HepG2 (cell line): Measurements from ENCODE around the gene ATP2A3. TPM values are rescaled to one million over a fixed set of nuclear protein-coding genes. Genes with fewer than 3 reads are reported as not detected.

Experiments
- AKAP8 ChIP-seq: sonication (generic); formaldehyde crosslinking; IDR thresholded peaks from 2 replicates; pipeline ENCODE4 v1.5.1; 2020; ENCODE audit warnings: mild to moderate bottlenecking, missing genetic modification reagents
- ASH2L ChIP-seq: fragments of 300-600, 200-600 bp; sonication (generic); IDR thresholded peaks from 2 replicates; pipeline ENCODE4 v1.7.0; 2017; ENCODE audit warnings: low read depth, mild to moderate bottlenecking, moderate library complexity, mixed read lengths, low read length; ENCODE audit not compliant: insufficient read length
- CBX5 ChIP-seq: sonication (generic); formaldehyde crosslinking; IDR thresholded peaks from 2 replicates; pipeline ENCODE4 v1.4.0; 2020; ENCODE audit warnings: missing genetic modification reagents, borderline replicate concordance
- CERS6 ChIP-seq: sonication (generic); formaldehyde crosslinking; IDR thresholded peaks from 2 replicates; pipeline ENCODE4 v1.5.0; 2020; ENCODE audit warnings: missing genetic modification reagents
- MTA1 ChIP-seq: sonication (generic); formaldehyde crosslinking; IDR thresholded peaks from 2 replicates; pipeline ENCODE4 v1.4.0; 2020; ENCODE audit warnings: missing genetic modification reagents, mild to moderate bottlenecking, borderline replicate concordance
- NFYB ChIP-seq: sonication (generic); formaldehyde crosslinking; IDR thresholded peaks from 2 replicates; pipeline ENCODE4 v1.4.0; 2020; ENCODE audit warnings: missing genetic modification reagents
- NR2C2 ChIP-seq: sonication (generic); formaldehyde crosslinking; IDR thresholded peaks from 2 replicates; pipeline ENCODE4 v1.4.0; 2020; ENCODE audit warnings: missing genetic modification reagents, mild to moderate bottlenecking, moderate library complexity, borderline replicate concordance
- PATZ1 ChIP-seq: sonication (generic); formaldehyde crosslinking; IDR thresholded peaks from 2 replicates; pipeline ENCODE4 v1.4.0; 2020; ENCODE audit warnings: missing genetic modification reagents
- REPIN1 ChIP-seq: sonication (generic); formaldehyde crosslinking; IDR thresholded peaks from 2 replicates; pipeline ENCODE4 v1.8.0; 2022; ENCODE audit warnings: missing genetic modification reagents, low read depth, mild to moderate bottlenecking, borderline replicate concordance
- SP1 ChIP-seq, 2 experiments: fragments of 450-650 bp in 1 of 2; sonication (generic) in 1 of 2; formaldehyde crosslinking in 1 of 2; IDR thresholded peaks; 2 replicates each; pipeline versions ENCODE4 v1.4.0 to v1.6.1; 2016 to 2020; ENCODE audit warnings: missing genetic modification reagents in 1 of 2
- WIZ ChIP-seq: sonication (generic); formaldehyde crosslinking; IDR thresholded peaks from 2 replicates; pipeline ENCODE4 v1.5.1; 2020; ENCODE audit warnings: mild to moderate bottlenecking, missing genetic modification reagents
- ZFAT ChIP-seq: sonication (generic); formaldehyde crosslinking; conservative IDR thresholded peaks from 2 replicates; pipeline ENCODE4 v1.8.1; 2023; ENCODE audit warnings: missing genetic modification reagents, inconsistent platforms
- ZFY ChIP-seq: sonication (generic); formaldehyde crosslinking; IDR thresholded peaks from 2 replicates; pipeline ENCODE4 v1.4.0; 2020; ENCODE audit warnings: missing genetic modification reagents
- ZNF12 ChIP-seq: sonication (generic); formaldehyde crosslinking; IDR thresholded peaks from 2 replicates; pipeline ENCODE4 v1.5.0; 2020; ENCODE audit warnings: missing genetic modification reagents
- ZNF501 ChIP-seq: sonication (generic); formaldehyde crosslinking; IDR thresholded peaks from 2 replicates; pipeline ENCODE4 v1.5.1; 2020; ENCODE audit warnings: mild to moderate bottlenecking, moderate library complexity, missing genetic modification reagents
- ZNF563 ChIP-seq: sonication (generic); formaldehyde crosslinking; IDR thresholded peaks from 2 replicates; pipeline ENCODE4 v1.8.0; 2022; ENCODE audit warnings: mild to moderate bottlenecking, moderate library complexity, missing genetic modification reagents
- ZNF580 ChIP-seq: IDR thresholded peaks from 2 replicates; pipeline ENCODE4 v1.6.1; 2016; ENCODE audit warnings: low read depth, borderline replicate concordance
- ZNF704 ChIP-seq: sonication (generic); formaldehyde crosslinking; IDR thresholded peaks from 2 replicates; pipeline ENCODE4 v1.8.1; 2023; ENCODE audit warnings: mild to moderate bottlenecking, inconsistent platforms, moderate library complexity, missing genetic modification reagents, borderline replicate concordance
- ZNF790 ChIP-seq: sonication (generic); formaldehyde crosslinking; IDR thresholded peaks from 2 replicates; pipeline ENCODE4 v1.8.0; 2022; ENCODE audit warnings: missing genetic modification reagents, mild to moderate bottlenecking, borderline replicate concordance
- polyA plus RNA-seq, 8 experiments: library from polyadenylated mRNA; depleted of rRNA in 3 of 8; stranded (reverse) in 7 of 8; unstranded in 1 of 8; fragments of >200 nt; fragmentation: Illumina TruSeq in 4 of 8; extraction: Trizol in 4 of 8; gene quantifications; 2 replicates each; pipeline versions ENCODE4 v1.2.1 to v1.2.3, GENCODE V29; 2011 to 2016; ENCODE audit warnings: low read depth in 4 of 8, missing spikeins in 1 of 8, mixed read lengths in 1 of 8; ENCODE audit not compliant: insufficient read depth in 1 of 8
- total RNA-seq, 5 experiments: library from RNA; depleted of rRNA; stranded (reverse); fragments of >200 nt; fragmentation: Illumina TruSeq; extraction: Trizol; gene quantifications; 2 replicates each; pipeline ENCODE4 v1.2.3, GENCODE V29; 2016; ENCODE audit warnings: low read depth in 1 of 5
- TF ChIP-seq, protein P1 (sequence below): sonication (generic); formaldehyde crosslinking; IDR thresholded peaks from 2 replicates; pipeline ENCODE4 v1.5.0; 2020; ENCODE audit warnings: mild to moderate bottlenecking, missing genetic modification reagents, borderline replicate concordance

ATP2A3 gene
- total and polyA plus RNA-seq, 2 of the 13 experiments (the other 11 are each of a cell fraction or from before 2014, with no cell fraction given): 0.07 TPM; not detected in 1

- TF ChIP-seq, protein P1, sequence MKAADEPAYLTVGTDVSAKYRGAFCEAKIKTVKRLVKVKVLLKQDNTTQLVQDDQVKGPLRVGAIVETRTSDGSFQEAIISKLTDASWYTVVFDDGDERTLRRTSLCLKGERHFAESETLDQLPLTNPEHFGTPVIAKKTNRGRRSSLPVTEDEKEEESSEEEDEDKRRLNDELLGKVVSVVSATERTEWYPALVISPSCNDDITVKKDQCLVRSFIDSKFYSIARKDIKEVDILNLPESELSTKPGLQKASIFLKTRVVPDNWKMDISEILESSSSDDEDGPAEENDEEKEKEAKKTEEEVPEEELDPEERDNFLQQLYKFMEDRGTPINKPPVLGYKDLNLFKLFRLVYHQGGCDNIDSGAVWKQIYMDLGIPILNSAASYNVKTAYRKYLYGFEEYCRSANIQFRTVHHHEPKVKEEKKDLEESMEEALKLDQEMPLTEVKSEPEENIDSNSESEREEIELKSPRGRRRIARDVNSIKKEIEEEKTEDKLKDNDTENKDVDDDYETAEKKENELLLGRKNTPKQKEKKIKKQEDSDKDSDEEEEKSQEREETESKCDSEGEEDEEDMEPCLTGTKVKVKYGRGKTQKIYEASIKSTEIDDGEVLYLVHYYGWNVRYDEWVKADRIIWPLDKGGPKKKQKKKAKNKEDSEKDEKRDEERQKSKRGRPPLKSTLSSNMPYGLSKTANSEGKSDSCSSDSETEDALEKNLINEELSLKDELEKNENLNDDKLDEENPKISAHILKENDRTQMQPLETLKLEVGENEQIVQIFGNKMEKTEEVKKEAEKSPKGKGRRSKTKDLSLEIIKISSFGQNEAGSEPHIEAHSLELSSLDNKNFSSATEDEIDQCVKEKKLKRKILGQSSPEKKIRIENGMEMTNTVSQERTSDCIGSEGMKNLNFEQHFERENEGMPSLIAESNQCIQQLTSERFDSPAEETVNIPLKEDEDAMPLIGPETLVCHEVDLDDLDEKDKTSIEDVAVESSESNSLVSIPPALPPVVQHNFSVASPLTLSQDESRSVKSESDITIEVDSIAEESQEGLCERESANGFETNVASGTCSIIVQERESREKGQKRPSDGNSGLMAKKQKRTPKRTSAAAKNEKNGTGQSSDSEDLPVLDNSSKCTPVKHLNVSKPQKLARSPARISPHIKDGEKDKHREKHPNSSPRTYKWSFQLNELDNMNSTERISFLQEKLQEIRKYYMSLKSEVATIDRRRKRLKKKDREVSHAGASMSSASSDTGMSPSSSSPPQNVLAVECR: peak; percentile 59; the same call in 1 of the 2 replicates
- TF ChIP-seq PATZ1 (CRISPR knock-in tag) (peak; percentile 93), ASH2L (peak; percentile 44), AKAP8 (CRISPR knock-in tag) (peak; percentile 71; the same call in 1 of the 2 replicates), ZNF12 (no peak), NFYB (CRISPR knock-in tag) (peak; percentile 71), MTA1 (CRISPR knock-in tag) (no peak), REPIN1 (CRISPR knock-in tag) (peak; percentile 59), CERS6 (CRISPR knock-in tag) (no peak), ZFY (CRISPR knock-in tag) (peak; percentile 94), ZFAT (CRISPR knock-in tag) (no peak), ZNF790 (CRISPR knock-in tag) (peak; percentile 17; the same call in 1 of the 2 replicates), SP1 (IDR thresholded peaks at IDR 0.05) (no peak), SP1 (CRISPR knock-in tag; IDR thresholded peaks at IDR 0.05) (peak; percentile 78), NR2C2 (0 out of 2 replicates have a peak, but pooled peaks have one; percentile 36), CBX5 (peak; percentile 44; the same call in 1 of the 2 replicates), ZNF501 (CRISPR knock-in tag) (peak; percentile 31; the same call in 1 of the 2 replicates), ZNF580 (CRISPR knock-in tag) (no peak), ZNF563 (CRISPR knock-in tag) (peak; percentile 67; the same call in 1 of the 2 replicates), ZNF704 (CRISPR knock-in tag) (0 out of 2 replicates have a peak, but pooled peaks have one; percentile 14), WIZ (CRISPR knock-in tag) (no peak)
Measured at GRCh38 chr17:3893003-3893719, 71.1 kb downstream of the ATP2A3 start, which contains the start of gene CAMKK1 (continued).
